Panc1 (cell line): ENCODE measurements around the gene COL11A2.

Experiments
- CTCF ChIP-seq: fragments of 450-650 bp; IDR thresholded peaks from 2 replicates; pipeline ENCODE4 v1.5.1; 2017; ENCODE audit warnings: mild to moderate bottlenecking
- POLR2AphosphoS5 ChIP-seq: IDR thresholded peaks from 2 replicates; pipeline ENCODE4 v1.6.1; 2012; ENCODE audit warnings: mild to moderate bottlenecking, low read depth, low read length, moderate library complexity
- REST ChIP-seq, 2 experiments: IDR thresholded peaks; 2 replicates each; pipeline ENCODE4 v1.6.1; 2011 to 2012; ENCODE audit warnings: low read depth in 2 of 2, control low read depth in 1 of 2, low read length in 1 of 2, mild to moderate bottlenecking in 1 of 2, moderate library complexity in 1 of 2; ENCODE audit not compliant: insufficient read depth in 1 of 2
- TCF7L2 ChIP-seq: IDR thresholded peaks from 2 replicates; pipeline ENCODE4 v1.6.1; 2011; ENCODE audit warnings: mild to moderate bottlenecking, low read depth, low read length, inconsistent platforms

GRCh38 chr6:33183071-33183683 lies 9.1 kb downstream of the COL11A2 start:
- no peak for TF ChIP-seq CTCF
- no peak for TF ChIP-seq POLR2AphosphoS5
- TF ChIP-seq REST (IDR thresholded peaks at IDR 0.05; ENCODE audit: insufficient read depth in 1 of 2, low read depth in 2 of 2, low read length in 1 of 2): no peak
- no peak for TF ChIP-seq TCF7L2
